Left ventricle myocardium inferior (tissue), 1 donor: ENCODE measurements around the gene GAK. TPM values are rescaled to one million over a fixed set of nuclear protein-coding genes. Genes with fewer than 3 reads are reported as not detected.

Experiments
- DNase-seq: peaks from one replicate; pipeline ENCODE4 v3.0.0-alpha.2; 2020
- H3K27ac ChIP-seq: fragments of 200-600 bp; replicated peaks from 2 replicates; pipeline ENCODE4 v1.8.0; 2021
- H3K27me3 ChIP-seq: fragments of 200-600 bp; 2 replicates; pipeline ENCODE4 v1.8.0; 2021; ENCODE audit warnings: low read depth
- H3K36me3 ChIP-seq: fragments of 200-600 bp; 2 replicates; pipeline ENCODE4 v1.8.0; 2021
- H3K4me1 ChIP-seq: fragments of 200-600 bp; 2 replicates; pipeline ENCODE4 v1.8.0; 2021
- H3K4me3 ChIP-seq: fragments of 200-600 bp; 2 replicates; pipeline ENCODE4 v1.8.0; 2021; ENCODE audit warnings: mild to moderate bottlenecking, moderate library complexity
- H3K9me3 ChIP-seq: fragments of 200-600 bp; replicated peaks from 2 replicates; pipeline ENCODE4 v1.8.0; 2021
- CTCF ChIP-seq: fragments of 200-600 bp; IDR thresholded peaks from 2 replicates; pipeline ENCODE4 v1.8.0; 2021; ENCODE audit warnings: antibody characterized with exemption, mild to moderate bottlenecking, borderline replicate concordance
- intact Hi-C: fragments of 100-400 bp; cut with micrococcal nuclease; formaldehyde crosslinking; loops from one replicate; pipeline ENCODE4 v1.11.0; 2022
- total RNA-seq: library from RNA; stranded (reverse); fragmentation: NEBNext Ultra II Directional; extraction: Animal tissue kit (Norgen Biotek cat#: 25700); gene quantifications from one replicate; pipeline ENCODE4 v1.2.1, GENCODE V29; 2021
- donor health status: DM: no; HTN: yes; CAD: no; lungs with severe emphysema.

The GAK gene
- total RNA-seq, 1 donor from 2014 or later, result 25.1 TPM

- intact Hi-C loops, result no loop called here
- no peak overlapping the region for H3K27ac ChIP-seq
- peak; percentile 40 for DNase-seq
- TF ChIP-seq CTCF, result no peak
- H3K4me1 ChIP-seq, result peaks cover 37% of the 10 kb centered on the region
- H3K9me3 ChIP-seq, result no peaks in the 10 kb centered on the region
- H3K27me3 ChIP-seq, result peaks cover 10% of the 10 kb centered on the region
- H3K4me3 ChIP-seq, result peak overlapping the region; percentile 90
- no peaks in the 10 kb centered on the region for H3K36me3 ChIP-seq
Observed at GRCh38 chr4:972651-973424, 40.7 kb upstream of the GAK start.

GRCh38 chr4:971666-972500, 39.8 kb upstream of the GAK start:
- H3K4me3 ChIP-seq, result peak overlapping the region; percentile 90
- peaks cover 42% of the 10 kb centered on the region for H3K4me1 ChIP-seq
- no peak overlapping the region for H3K27ac ChIP-seq
- peaks cover 3% of the 10 kb centered on the region for H3K36me3 ChIP-seq
- H3K9me3 ChIP-seq, result no peaks in the 10 kb centered on the region
- TF ChIP-seq CTCF, result no peak
- peaks cover 14% of the 10 kb centered on the region for H3K27me3 ChIP-seq
- intact Hi-C loops, result no loop called here
- DNase-seq, result no peak

- Histone ChIP-seq H3K27me3 (peaks cover 14% of the 10 kb centered on the region), H3K9me3 (no peaks in the 10 kb centered on the region), H3K4me3 (no peak overlapping the region), H3K4me1 (peaks cover 42% of the 10 kb centered on the region), H3K36me3 (peaks cover 12% of the 10 kb centered on the region), H3K27ac (no peak overlapping the region)
- no peak for TF ChIP-seq CTCF
- no peak for DNase-seq
- intact Hi-C loops, result no loop called here
Observed at GRCh38 chr4:970854-971520, 38.9 kb upstream of the GAK start.

GRCh38 chr4:970046-970745, 38.1 kb upstream of the GAK start:
- Histone ChIP-seq H3K4me1 (peaks cover 42% of the 10 kb centered on the region), H3K4me3 (no peak overlapping the region), H3K9me3 (no peaks in the 10 kb centered on the region), H3K36me3 (peaks cover 20% of the 10 kb centered on the region), H3K27ac (no peak overlapping the region), H3K27me3 (peaks cover 14% of the 10 kb centered on the region)
- DNase-seq, result no peak
- intact Hi-C loops, result no loop called here
- TF ChIP-seq CTCF, result no peak
